HepG2 (cell line): ENCODE data around the gene NDOR1. TPM values are rescaled to one million over a fixed set of nuclear protein-coding genes. Genes with fewer than 3 reads are reported as not detected.

Experiments
- ARID5B ChIP-seq: IDR thresholded peaks from 2 replicates; pipeline ENCODE4 v1.4.0; 2020; ENCODE audit warnings: mild to moderate bottlenecking, missing genetic modification reagents
- ARNT ChIP-seq: fragments of 450-650 bp; IDR thresholded peaks from 2 replicates; pipeline ENCODE4 v1.6.1; 2017
- ISX ChIP-seq: sonication (generic); formaldehyde crosslinking; conservative IDR thresholded peaks from 2 replicates; pipeline ENCODE4 v1.5.0; 2020; ENCODE audit warnings: missing genetic modification reagents
- KAT2B ChIP-seq: fragments of 150-350 bp; IDR thresholded peaks from 2 replicates; pipeline ENCODE4 v1.6.1; 2014; ENCODE audit warnings: low read depth, low read length, borderline replicate concordance
- NFKB2 ChIP-seq: sonication (generic); formaldehyde crosslinking; IDR thresholded peaks from 2 replicates; pipeline ENCODE4 v1.4.0; 2020; ENCODE audit warnings: missing genetic modification reagents, borderline replicate concordance
- TBX3 ChIP-seq: fragments of 450-650 bp; IDR thresholded peaks from 2 replicates; pipeline ENCODE4 v1.6.1; 2017; ENCODE audit warnings: antibody characterized with exemption, mild to moderate bottlenecking, inconsistent platforms, borderline replicate concordance
- THAP7 ChIP-seq: sonication (generic); formaldehyde crosslinking; IDR thresholded peaks from 2 replicates; pipeline ENCODE4 v1.8.1; 2023; ENCODE audit warnings: mild to moderate bottlenecking, missing genetic modification reagents
- ZEB1 ChIP-seq: IDR thresholded peaks from 2 replicates; pipeline ENCODE4 v1.6.1; 2012; ENCODE audit warnings: mild to moderate bottlenecking, low read depth, inconsistent platforms; ENCODE audit not compliant: insufficient replicate concordance
- ZNF224 ChIP-seq: sonication (generic); formaldehyde crosslinking; IDR thresholded peaks from 2 replicates; pipeline ENCODE4 v1.5.0; 2020; ENCODE audit warnings: mild to moderate bottlenecking, missing genetic modification reagents
- ZNF263 ChIP-seq: sonication (generic); formaldehyde crosslinking; IDR thresholded peaks from 2 replicates; pipeline ENCODE4 v1.4.0; 2020; ENCODE audit warnings: missing genetic modification reagents
- ZNF318 ChIP-seq: sonication (generic); formaldehyde crosslinking; IDR thresholded peaks from 2 replicates; pipeline ENCODE4 v1.4.0; 2020; ENCODE audit warnings: mild to moderate bottlenecking, missing genetic modification reagents
- ZNF362 ChIP-seq: sonication (generic); formaldehyde crosslinking; IDR thresholded peaks from 2 replicates; pipeline ENCODE4 v1.4.0; 2020; ENCODE audit warnings: missing genetic modification reagents, mild to moderate bottlenecking, borderline replicate concordance
- ZNF598 ChIP-seq: sonication (generic); formaldehyde crosslinking; IDR thresholded peaks from 2 replicates; pipeline ENCODE4 v1.5.1; 2020; ENCODE audit warnings: mild to moderate bottlenecking, missing genetic modification reagents, borderline replicate concordance
- ZNF776 ChIP-seq: sonication (generic); formaldehyde crosslinking; IDR thresholded peaks from 2 replicates; pipeline ENCODE4 v1.4.0; 2020; ENCODE audit warnings: mild to moderate bottlenecking, missing genetic modification reagents
- polyA plus RNA-seq, 8 experiments: library from polyadenylated mRNA; depleted of rRNA in 3 of 8; stranded (reverse) in 7 of 8; unstranded in 1 of 8; fragments of >200 nt; fragmentation: Illumina TruSeq in 4 of 8; extraction: Trizol in 4 of 8; gene quantifications; 2 replicates each; pipeline versions ENCODE4 v1.2.1 to v1.2.3, GENCODE V29; 2011 to 2016; ENCODE audit warnings: low read depth in 4 of 8, missing spikeins in 1 of 8, mixed read lengths in 1 of 8; ENCODE audit not compliant: insufficient read depth in 1 of 8
- total RNA-seq, 5 experiments: library from RNA; depleted of rRNA; stranded (reverse); fragments of >200 nt; fragmentation: Illumina TruSeq; extraction: Trizol; gene quantifications; 2 replicates each; pipeline ENCODE4 v1.2.3, GENCODE V29; 2016; ENCODE audit warnings: low read depth in 1 of 5

The NDOR1 gene
- total and polyA plus RNA-seq, 2 of the 13 experiments (the other 11 are each of a cell fraction or from before 2014, with no cell fraction given) = 3.6 to 8.7 TPM

- 0 out of 2 replicates have a peak, but pooled peaks have one; percentile 25 for TF ChIP-seq ZNF224 (CRISPR knock-in tag)
- TF ChIP-seq ZNF318 (CRISPR knock-in tag) = no peak
- TF ChIP-seq NFKB2 (CRISPR knock-in tag) = peak; percentile 77; the same call in 1 of the 2 replicates
- no peak for TF ChIP-seq ISX (CRISPR knock-in tag)
- no peak for TF ChIP-seq TBX3
- 0 out of 2 replicates have a peak, but pooled peaks have one; percentile 63 for TF ChIP-seq ZNF598
- TF ChIP-seq ARID5B (CRISPR knock-in tag) = peak; percentile 64
- TF ChIP-seq THAP7 (CRISPR knock-in tag) = peak; percentile 89; the same call in 1 of the 2 replicates
- no peak for TF ChIP-seq KAT2B
- TF ChIP-seq ZNF776 (CRISPR knock-in tag) = no peak
- TF ChIP-seq ARNT = no peak
- TF ChIP-seq ZEB1 = peak; percentile 25
- no peak for TF ChIP-seq ZNF362 (CRISPR knock-in tag)
- TF ChIP-seq ZNF263 (CRISPR knock-in tag) = 0 out of 2 replicates have a peak, but pooled peaks have one; percentile 27
Observed at GRCh38 chr9:137200311-137201204, 4.9 kb upstream of the NDOR1 start, which contains the start of gene TPRN (continued).
